ENCODE results near the gene EXOC4.
"Not testable (repeated sequence)": the region's sequence is repeated elsewhere in the genome, so short reads cannot be mapped to it uniquely, and the experiment has no call there.

Gene EXOC4

GRCh38 chr7:133275446-133276095 lies 22.7 kb downstream of the EXOC4 start:
- DNase-seq: no peak

GRCh38 chr7:133278975-133279374 lies 26.1 kb downstream of the EXOC4 start:
- DNase-seq: not testable (repeated sequence)

- DNase-seq: no peak
Measured at GRCh38 chr7:133282094-133282493, 29.2 kb downstream of the EXOC4 start.

- no peak for DNase-seq
Measured at GRCh38 chr7:133284092-133284491, 31.2 kb downstream of the EXOC4 start.

GRCh38 chr7:133288970-133289369 lies 36.1 kb downstream of the EXOC4 start:
- no peak for DNase-seq

- no peak for DNase-seq
Measured at GRCh38 chr7:133290041-133290440, 37.2 kb downstream of the EXOC4 start.

GRCh38 chr7:133290676-133291333 lies 37.9 kb downstream of the EXOC4 start:
- no peak for DNase-seq

- DNase-seq: no peak
Measured at GRCh38 chr7:133292631-133293030, 39.8 kb downstream of the EXOC4 start.

- no peak for DNase-seq
Measured at GRCh38 chr7:133293384-133294160, 40.7 kb downstream of the EXOC4 start.

GRCh38 chr7:133294234-133294633 lies 41.4 kb downstream of the EXOC4 start:
- no peak for DNase-seq

GRCh38 chr7:133295484-133295883 lies 42.6 kb downstream of the EXOC4 start:
- no peak for DNase-seq

- DNase-seq: no peak
Measured at GRCh38 chr7:133297093-133297492, 44.2 kb downstream of the EXOC4 start.

GRCh38 chr7:133298080-133298479 lies 45.2 kb downstream of the EXOC4 start:
- DNase-seq: no peak

- DNase-seq: no peak
Measured at GRCh38 chr7:133299676-133300075, 46.8 kb downstream of the EXOC4 start.

- DNase-seq: no peak
Measured at GRCh38 chr7:133300088-133300487, 47.2 kb downstream of the EXOC4 start.

- DNase-seq: no peak
Measured at GRCh38 chr7:133300811-133301210, 47.9 kb downstream of the EXOC4 start.

- DNase-seq: no peak
Measured at GRCh38 chr7:133301444-133301843, 48.6 kb downstream of the EXOC4 start.

GRCh38 chr7:133303372-133303771 lies 50.5 kb downstream of the EXOC4 start:
- DNase-seq: no peak

GRCh38 chr7:133303931-133304330 lies 51.1 kb downstream of the EXOC4 start:
- DNase-seq: no peak

- DNase-seq: no peak
Measured at GRCh38 chr7:133309333-133309732, 56.5 kb downstream of the EXOC4 start.

- DNase-seq: no peak
Measured at GRCh38 chr7:133310232-133310862, 57.5 kb downstream of the EXOC4 start.

- DNase-seq: no peak
Measured at GRCh38 chr7:133313575-133313974, 60.7 kb downstream of the EXOC4 start.

- DNase-seq: no peak
Measured at GRCh38 chr7:133314084-133314483, 61.2 kb downstream of the EXOC4 start.

Measured in amniotic stem cell (primary cell).